Stimulated activated CD8-positive, alpha-beta memory T cell treated with anti-CD3 and anti-CD28 coated beads, Interleukin-15, amount 100 ng/mL, for 1 hour (primary cell): Measurements from ENCODE around the gene GBP5.
"Not testable (repeated sequence)": the region's sequence is repeated elsewhere in the genome, so short reads cannot be mapped to it uniquely, and the experiment has no call there.

Experiments used
- DNase-seq: peaks from one replicate; pipeline ENCODE4 v3.0.0-alpha.2; 2020; ENCODE audit warnings: low read depth

Gene GBP5

DNA sequence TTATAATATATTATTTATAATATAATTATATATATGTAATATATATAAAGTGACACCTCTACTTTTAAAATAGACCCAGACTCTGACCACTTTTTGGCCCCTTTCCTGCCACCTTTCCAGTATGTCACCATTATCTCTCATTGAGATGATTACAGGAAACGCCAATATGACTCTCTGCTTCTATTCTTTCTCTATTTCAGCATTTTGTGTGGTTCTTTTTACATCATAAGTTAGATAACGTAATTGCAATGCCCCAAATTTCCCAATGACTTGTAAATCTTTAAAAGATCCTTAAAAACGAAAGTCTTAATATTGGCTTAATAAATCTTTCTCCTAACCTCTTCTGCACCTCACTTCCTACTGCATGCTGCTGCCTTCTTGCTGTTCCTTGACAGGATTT, 8.1 kb upstream of the GBP5 start:
- DNase-seq, result no peak

DNA sequence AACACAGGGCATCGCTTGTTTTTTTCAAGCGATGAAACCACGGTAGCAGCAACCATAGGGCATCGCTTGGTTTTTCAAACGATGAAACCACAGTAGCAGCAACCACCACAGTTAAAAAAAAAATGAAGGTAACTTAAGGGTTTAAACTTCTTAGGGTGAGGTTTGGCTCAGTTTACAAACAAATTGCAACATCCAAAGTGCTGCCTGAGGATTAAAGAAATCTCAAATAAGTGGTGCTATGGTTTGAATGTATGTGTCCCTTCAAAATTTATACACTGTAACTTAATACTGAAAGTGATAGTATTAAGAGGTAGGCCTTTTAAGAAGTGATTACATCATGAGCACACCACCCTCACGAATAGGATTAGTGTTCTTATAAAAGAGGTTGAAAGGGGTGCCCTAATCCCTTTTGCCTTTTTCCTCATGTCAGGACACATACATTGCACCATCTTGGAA, 6.4 kb upstream of the GBP5 start:
- no peak for DNase-seq

DNA sequence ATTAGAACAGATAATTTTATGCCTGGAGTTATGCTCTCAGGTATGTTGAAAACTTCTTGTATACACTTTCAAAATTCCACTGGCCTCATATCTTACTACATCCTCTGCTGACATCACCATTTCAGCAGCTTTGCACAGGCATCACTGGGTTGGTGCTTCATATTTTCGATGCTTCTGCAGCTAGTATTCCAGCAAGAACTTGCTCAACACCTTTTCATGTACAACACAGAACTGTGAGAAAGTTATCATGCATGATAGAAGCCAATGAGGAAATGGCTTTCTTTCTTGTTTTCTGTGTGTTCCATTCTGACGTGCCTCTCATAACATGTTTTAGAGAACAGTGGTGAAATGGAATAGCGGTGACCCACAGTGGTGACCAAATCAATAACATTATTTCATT, 5.1 kb upstream of the GBP5 start:
- no peak for DNase-seq

GRCh38 chr1:89276690-89277089, 4.0 kb upstream of the GBP5 start:
- DNase-seq, result no peak

- DNase-seq, result no peak
Measured at GRCh38 chr1:89274411-89274857, 1.8 kb upstream of the GBP5 start.

GRCh38 chr1:89273324-89273778, 691 bp upstream of the GBP5 start:
- DNase-seq, result no peak

GRCh38 chr1:89271341-89272015, 1.2 kb downstream of the GBP5 start:
- no peak for DNase-seq

- no peak for DNase-seq
Measured at GRCh38 chr1:89270423-89270822, 2.2 kb downstream of the GBP5 start.

- no peak for DNase-seq
Measured at GRCh38 chr1:89269277-89269676, 3.4 kb downstream of the GBP5 start.

DNA sequence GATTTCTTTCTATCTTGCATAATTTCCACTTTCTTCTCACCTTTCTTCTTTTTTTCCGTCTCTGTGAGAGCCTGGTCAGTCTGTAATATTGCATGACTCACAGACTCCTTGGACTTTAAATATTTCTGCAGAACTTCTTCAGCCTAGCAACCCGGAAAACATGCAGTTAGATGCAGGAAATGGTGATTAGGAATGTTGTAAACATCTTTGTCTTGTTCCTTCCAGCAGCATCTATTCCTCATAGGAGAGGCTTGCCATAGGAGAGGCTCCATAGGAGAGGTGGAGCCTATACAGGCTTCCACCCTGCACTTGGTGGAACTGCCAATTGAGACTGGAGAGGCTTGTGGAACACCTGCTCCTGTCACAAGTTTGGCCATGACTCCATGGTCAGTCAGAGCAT, 10.0 kb downstream of the GBP5 start:
- DNase-seq, result no peak

DNA sequence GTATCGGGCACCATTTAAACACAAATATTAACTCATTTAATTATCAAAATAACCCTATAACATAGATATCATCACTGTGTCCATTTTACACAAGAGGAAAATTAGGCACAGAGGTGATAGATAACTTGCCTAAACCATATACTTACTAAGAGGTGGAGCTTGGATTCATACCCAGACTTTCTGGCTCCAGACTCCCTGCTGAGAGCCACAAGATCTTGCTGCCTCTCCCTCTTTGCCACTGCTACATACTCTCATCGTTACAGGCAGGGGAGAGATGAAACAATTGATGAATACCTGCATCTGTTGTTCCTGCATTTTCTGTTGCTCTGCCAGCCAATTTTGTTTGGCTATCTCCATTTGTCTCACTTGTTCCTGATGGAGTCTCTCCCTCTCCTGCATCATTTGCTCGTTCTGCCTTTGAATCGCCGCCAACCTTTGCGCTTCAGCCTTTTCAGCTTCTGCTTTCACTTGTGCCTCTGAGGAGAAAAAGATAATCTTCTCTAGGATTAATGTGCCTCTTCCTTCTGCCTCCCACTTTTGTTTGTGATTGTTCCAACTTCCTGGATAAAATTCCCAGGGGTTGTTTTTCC, 10.6 kb downstream of the GBP5 start:
- no peak for DNase-seq

GRCh38 chr1:89260566-89261255, 11.9 kb downstream of the GBP5 start:
- DNase-seq, result no peak

DNA sequence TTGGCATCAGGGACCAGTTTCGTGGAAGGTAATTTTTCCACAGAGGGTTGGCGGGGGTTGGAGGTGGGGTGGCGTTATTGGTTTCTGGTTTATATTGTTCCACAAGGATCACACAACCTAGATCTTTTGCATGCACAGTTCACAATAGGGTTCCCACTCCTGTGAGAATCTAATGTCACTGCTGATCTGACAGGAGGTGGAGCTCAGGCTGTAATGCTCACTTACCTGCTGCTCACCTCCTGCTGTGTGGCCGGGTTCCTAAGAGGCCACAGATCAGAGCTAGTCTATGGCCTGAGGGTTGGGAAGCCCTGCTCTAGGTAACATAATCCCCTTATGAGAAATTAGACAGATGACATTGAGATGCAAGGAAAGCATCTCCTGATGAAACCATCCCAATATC, 12.6 kb downstream of the GBP5 start:
- no peak for DNase-seq

- peak; percentile 16 for DNase-seq
Measured at GRCh38 chr1:89259283-89259971, 13.2 kb downstream of the GBP5 start.

- no peak for DNase-seq
Measured at GRCh38 chr1:89257041-89257440, 15.6 kb downstream of the GBP5 start.

- not testable (repeated sequence) for DNase-seq
Measured at GRCh38 chr1:89255581-89255980, 17.1 kb downstream of the GBP5 start.

- no peak for DNase-seq
Measured at GRCh38 chr1:89254658-89255287, 17.9 kb downstream of the GBP5 start.

- no peak for DNase-seq
Measured at GRCh38 chr1:89243046-89243445, 29.6 kb downstream of the GBP5 start.
